ENCODE measurements around the gene CASZ1.

CASZ1 gene

GRCh38 chr1:10813799-10814198 lies 17.4 kb upstream of the CASZ1 start:
- Histone ChIP-seq H3K4me3 (replicated peaks; ENCODE audit: insufficient read depth, low read length) (no peak overlapping the region), H3K27me3 (ENCODE audit: insufficient read depth, poor library complexity, severe bottlenecking) (peaks cover 4% of the 10 kb centered on the region), H3K27ac (replicated peaks) (no peak overlapping the region)
- DNase-seq (ENCODE audit: low read depth in 1 of 2, low spot score in 1 of 2): no peak
- TF ChIP-seq SPI1 (IDR thresholded peaks at IDR 0.05; ENCODE audit: borderline replicate concordance, low read depth) (no peak), REST (IDR thresholded peaks at IDR 0.05; ENCODE audit: insufficient replicate concordance, low read depth) (no peak), POLR2AphosphoS5 (IDR thresholded peaks at IDR 0.05; ENCODE audit: low read depth) (no peak), GABPA (IDR thresholded peaks at IDR 0.05; ENCODE audit: low read depth) (no peak), CTCF (IDR thresholded peaks at IDR 0.05; ENCODE audit: insufficient read depth, low read length) (no peak)

- Histone ChIP-seq H3K27me3 (ENCODE audit: insufficient read depth, poor library complexity, severe bottlenecking) (peaks cover 4% of the 10 kb centered on the region), H3K27ac (replicated peaks) (no peak overlapping the region), H3K4me3 (replicated peaks; ENCODE audit: insufficient read depth, low read length) (no peak overlapping the region)
- no peak for DNase-seq (ENCODE audit: low read depth in 1 of 2, low spot score in 1 of 2)
- no peak for TF ChIP-seq GABPA (IDR thresholded peaks at IDR 0.05; ENCODE audit: low read depth)
- no peak for TF ChIP-seq CTCF (IDR thresholded peaks at IDR 0.05; ENCODE audit: insufficient read depth, low read length)
- no peak for TF ChIP-seq SPI1 (IDR thresholded peaks at IDR 0.05; ENCODE audit: borderline replicate concordance, low read depth)
- TF ChIP-seq REST (IDR thresholded peaks at IDR 0.05; ENCODE audit: insufficient replicate concordance, low read depth): no peak
- no peak for TF ChIP-seq POLR2AphosphoS5 (IDR thresholded peaks at IDR 0.05; ENCODE audit: low read depth)
These were observed 16.0 kb upstream of the CASZ1 start for GRCh38 chr1:10812387-10812915.

- peaks cover 8% of the 10 kb centered on the region for H3K27me3 ChIP-seq (ENCODE audit: insufficient read depth, poor library complexity, severe bottlenecking)
These were observed 12.0 kb upstream of the CASZ1 start for GRCh38 chr1:10808441-10808840.

More at GRCh38 chr1:10808441-10808840, 12.0 kb upstream of the CASZ1 start:
- Histone ChIP-seq H3K27ac (replicated peaks) (no peak overlapping the region), H3K4me3 (replicated peaks; ENCODE audit: insufficient read depth, low read length) (no peak overlapping the region)
- no peak for DNase-seq (ENCODE audit: low read depth in 1 of 2, low spot score in 1 of 2)
- TF ChIP-seq SPI1 (IDR thresholded peaks at IDR 0.05; ENCODE audit: borderline replicate concordance, low read depth) (no peak), REST (IDR thresholded peaks at IDR 0.05; ENCODE audit: insufficient replicate concordance, low read depth) (no peak), GABPA (IDR thresholded peaks at IDR 0.05; ENCODE audit: low read depth) (no peak), CTCF (IDR thresholded peaks at IDR 0.05; ENCODE audit: insufficient read depth, low read length) (no peak)
